H1 (cell line): ENCODE results near the gene KCNA10. TPM values are rescaled to one million over a fixed set of nuclear protein-coding genes. Genes with fewer than 3 reads are reported as not detected.

Experiments
- CTCF ChIA-PET: fragments of 300-600 bp; sonication (Branson Sonifier 250); formaldehyde crosslinking; loops from one replicate; lab custom pipeline; 2021; ENCODE audit not compliant: partially characterized antibody; lab: Charles Lee
- POLR2A ChIA-PET: fragments of 300-600 bp; sonication (Branson Sonifier 250); formaldehyde crosslinking; loops from one replicate; lab custom pipeline; 2021; ENCODE audit warnings: inconsistent platforms; ENCODE audit not compliant: partially characterized antibody; lab: Charles Lee
- DNase-seq, 2 experiments: peaks; one replicate each; pipeline versions ENCODE4 v3.0.0 to v3.0.0-alpha.2; 2010 to 2022; ENCODE audit warnings: low spot score in 2 of 2, low read depth in 1 of 2, mixed read lengths in 1 of 2
- FAIRE-seq: peaks from 2 replicates; lab custom pipeline; 2011; peaks lifted over from hg19 to GRCh38; lab: Jason Lieb, UNC
- H2AFZ ChIP-seq: 2 replicates; pipeline ENCODE4 v1.8.1; 2012; ENCODE audit warnings: low read length, inconsistent platforms
- H2AK5ac ChIP-seq: 2 replicates; pipeline ENCODE4 v1.6.1; 2013; ENCODE audit warnings: low read depth, low read length
- H2BK120ac ChIP-seq: replicated peaks from 2 replicates; pipeline ENCODE3; 2013; ENCODE audit warnings: low read depth, low read length, inconsistent platforms
- H2BK12ac ChIP-seq: 2 replicates; pipeline ENCODE4 v1.6.1; 2013; ENCODE audit warnings: low read depth, low read length
- H2BK15ac ChIP-seq: 2 replicates; pipeline ENCODE4 v1.6.1; 2013; ENCODE audit warnings: low read length
- H2BK20ac ChIP-seq: 2 replicates; pipeline ENCODE4 v1.6.1; 2013; ENCODE audit warnings: low read length
- H2BK5ac ChIP-seq: 2 replicates; pipeline ENCODE4 v1.6.1; 2013; ENCODE audit warnings: low read depth, low read length
- H3K14ac ChIP-seq: 2 replicates; pipeline ENCODE4 v1.6.1; 2013; ENCODE audit warnings: inconsistent platforms; ENCODE audit not compliant: insufficient read length
- H3K18ac ChIP-seq: 2 replicates; pipeline ENCODE4 v1.6.1; 2013; ENCODE audit warnings: low read length; ENCODE audit errors: extremely low read depth
- H3K23ac ChIP-seq: 2 replicates; pipeline ENCODE4 v1.6.1; 2013; ENCODE audit warnings: inconsistent platforms; ENCODE audit not compliant: insufficient read length
- H3K23me2 ChIP-seq: 2 replicates; pipeline ENCODE4 v1.6.1; 2013; ENCODE audit warnings: low read depth, low read length
- H3K27ac ChIP-seq: 2 replicates; pipeline ENCODE4 v1.6.1; 2011; ENCODE audit warnings: low read depth, low read length, inconsistent platforms
- H3K27me3 ChIP-seq, 4 experiments: replicated peaks in 1 of 4; 1 replicate in 1 of 4; 2 replicates in 3 of 4; pipeline versions ENCODE4 v1.6.1 to v1.8.1; 2011 to 2013; ENCODE audit warnings: low read length in 3 of 4, mild to moderate bottlenecking in 3 of 4, inconsistent platforms in 2 of 4, mixed read lengths in 2 of 4, moderate library complexity in 1 of 4; ENCODE audit not compliant: control insufficient read depth in 3 of 4, insufficient read depth in 3 of 4; ENCODE audit errors: extremely low read depth in 1 of 4
- H3K36me3 ChIP-seq, 4 experiments: 2 replicates each; pipeline versions ENCODE4 v1.6.1 to v1.8.1; 2011 to 2013; ENCODE audit warnings: mild to moderate bottlenecking in 4 of 4, low read length in 3 of 4, moderate library complexity in 2 of 4, control low read depth in 1 of 4, inconsistent platforms in 1 of 4; ENCODE audit not compliant: insufficient read depth in 4 of 4, control insufficient read depth in 2 of 4
- H3K4ac ChIP-seq: replicated peaks from 2 replicates; pipeline ENCODE3; 2013; ENCODE audit warnings: low read length, low read depth, mixed read lengths, inconsistent platforms; ENCODE audit not compliant: insufficient read length
- H3K4me1 ChIP-seq, 4 experiments: replicated peaks in 1 of 4; 1 replicate in 1 of 4; 2 replicates in 3 of 4; pipeline versions ENCODE4 v1.6.1 to v1.8.1; 2011 to 2013; ENCODE audit warnings: low read length in 3 of 4, inconsistent platforms in 2 of 4, mixed read lengths in 1 of 4; ENCODE audit not compliant: insufficient read depth in 4 of 4, control insufficient read depth in 3 of 4
- H3K4me2 ChIP-seq, 2 experiments: 2 replicates each; pipeline versions ENCODE4 v1.6.1 to v1.8.1; 2011 to 2013; ENCODE audit warnings: low read depth in 2 of 2, low read length in 2 of 2, control low read depth in 1 of 2, inconsistent platforms in 1 of 2, mild to moderate bottlenecking in 1 of 2; ENCODE audit not compliant: insufficient read depth in 1 of 2
- H3K4me3 ChIP-seq, 4 experiments: fragments of 200-600, 300-600 bp in 1 of 4; sonication (generic), shearing (Covaris generic), sonication (Bioruptor Twin) in 1 of 4; 2 replicates each; pipeline versions ENCODE4 v1.5.1 to v1.8.1; 2011 to 2016; ENCODE audit warnings: low read length in 4 of 4, low read depth in 3 of 4, control low read depth in 2 of 4, inconsistent platforms in 2 of 4, mild to moderate bottlenecking in 2 of 4, mixed read lengths in 1 of 4, moderate library complexity in 1 of 4; ENCODE audit not compliant: insufficient read depth in 2 of 4; ENCODE audit errors: extremely low read depth in 1 of 4
- H3K56ac ChIP-seq: replicated peaks from 2 replicates; pipeline ENCODE3; 2013; ENCODE audit warnings: low read depth, mild to moderate bottlenecking, mixed read lengths, low read length, inconsistent platforms; ENCODE audit not compliant: insufficient read length
- H3K79me1 ChIP-seq: 2 replicates; pipeline ENCODE4 v1.6.1; 2013; ENCODE audit warnings: low read depth, low read length, control low read depth
- H3K79me2 ChIP-seq, 2 experiments: 2 replicates each; pipeline versions ENCODE4 v1.6.1 to v1.8.1; 2012 to 2013; ENCODE audit warnings: low read length in 2 of 2, mild to moderate bottlenecking in 2 of 2, inconsistent platforms in 1 of 2; ENCODE audit not compliant: insufficient read depth in 2 of 2, control insufficient read depth in 1 of 2
- H3K9ac ChIP-seq, 4 experiments: replicated peaks in 1 of 4; 1 replicate in 1 of 4; 2 replicates in 3 of 4; pipeline versions ENCODE4 v1.6.1 to v1.8.1; 2011 to 2013; ENCODE audit warnings: low read depth in 3 of 4, low read length in 3 of 4, control low read depth in 2 of 4, mild to moderate bottlenecking in 2 of 4, moderate library complexity in 2 of 4, inconsistent platforms in 1 of 4; ENCODE audit errors: extremely low read depth in 1 of 4
- H3K9me3 ChIP-seq, 2 experiments: 2 replicates each; pipeline versions ENCODE4 v1.6.1 to v1.8.1; 2012 to 2013; ENCODE audit warnings: mild to moderate bottlenecking in 2 of 2, moderate library complexity in 2 of 2, control low read depth in 1 of 2, inconsistent platforms in 1 of 2, low read depth in 1 of 2, low read length in 1 of 2, mixed read lengths in 1 of 2; ENCODE audit not compliant: insufficient read depth in 2 of 2
- H4K20me1 ChIP-seq, 2 experiments: replicated peaks in 1 of 2; 2 replicates each; pipeline versions ENCODE3 to v1.8.1; 2011 to 2013; ENCODE audit warnings: inconsistent platforms in 2 of 2, low read length in 2 of 2, mild to moderate bottlenecking in 1 of 2; ENCODE audit not compliant: insufficient read depth in 2 of 2, control insufficient read depth in 1 of 2
- H4K5ac ChIP-seq: 2 replicates; pipeline ENCODE4 v1.6.1; 2013; ENCODE audit warnings: low read length, low read depth, mixed read lengths, inconsistent platforms; ENCODE audit not compliant: insufficient read length
- H4K8ac ChIP-seq: 2 replicates; pipeline ENCODE4 v1.8.0; 2013; ENCODE audit warnings: mild to moderate bottlenecking, moderate library complexity, low read length, inconsistent platforms; ENCODE audit not compliant: insufficient read depth; ENCODE audit errors: extremely low read depth
- H4K91ac ChIP-seq: replicated peaks from 2 replicates; pipeline ENCODE3; 2013; ENCODE audit warnings: low read length, mixed read lengths, inconsistent platforms; ENCODE audit not compliant: insufficient read length
- CHD1 ChIP-seq: IDR thresholded peaks from 2 replicates; pipeline ENCODE4 v1.6.1; 2012; ENCODE audit warnings: low read depth, low read length, improper control_type of control experiment
- KDM4A ChIP-seq: IDR thresholded peaks from one replicate; pipeline ENCODE4 v1.7.1; 2012; ENCODE audit warnings: low read depth, mild to moderate bottlenecking, moderate library complexity, low read length, inconsistent platforms; ENCODE audit not compliant: severe bottlenecking
- NRF1 ChIP-seq: IDR thresholded peaks from 2 replicates; pipeline ENCODE4 v1.6.1; 2011; ENCODE audit warnings: mild to moderate bottlenecking, low read depth, low read length, improper control_type of control experiment
- RFX5 ChIP-seq: IDR thresholded peaks from 2 replicates; pipeline ENCODE4 v1.6.1; 2011; ENCODE audit warnings: low read depth, low read length, improper control_type of control experiment, borderline replicate concordance
- SIRT6 ChIP-seq: IDR thresholded peaks from one replicate; pipeline ENCODE4 v1.7.1; 2012; ENCODE audit warnings: low read length, inconsistent platforms
- SRF ChIP-seq: IDR thresholded peaks from 2 replicates; pipeline ENCODE4 v1.6.1; 2011; ENCODE audit warnings: mild to moderate bottlenecking, low read depth, low read length, moderate library complexity
- TBP ChIP-seq: IDR thresholded peaks from 2 replicates; pipeline ENCODE4 v1.6.1; 2011; ENCODE audit warnings: low read depth, low read length, improper control_type of control experiment
- whole genome bisulfite sequencing, 2 experiments: shearing (Covaris generic) in 1 of 2; methylation state at CpG; one replicate each; pipeline versions ENCODE4 v1.1.6 to v1.1.7; 2013 to 2015; ENCODE audit warnings: low lambda C conversion rate in 2 of 2, mixed read lengths in 2 of 2, inconsistent platforms in 1 of 2, low coverage in 1 of 2, missing lambda C conversion rate in 1 of 2; ENCODE audit not compliant: insufficient replicate concordance in 2 of 2, insufficient coverage in 1 of 2, insufficient read length in 1 of 2; ENCODE audit errors: extremely low coverage in 1 of 2, missing lambda C conversion rate in 1 of 2; 5-methylcytosine and 5-hydroxymethylcytosine counted together
- polyA plus RNA-seq, 7 experiments: library from polyadenylated mRNA; depleted of rRNA in 3 of 7; stranded (reverse) in 5 of 7; unstranded in 2 of 7; fragments of >200 nt in 5 of 7; fragments of 200-250 nt in 2 of 7; gene quantifications; 1 replicate in 5 of 7; 2 replicates in 1 of 7; 4 replicates in 1 of 7; pipeline versions ENCODE4 v1.2.1 to v1.2.3, GENCODE V29; 2011 to 2013; ENCODE audit warnings: missing spikeins in 2 of 7, mixed read lengths in 2 of 7
- total RNA-seq: library from RNA; stranded (reverse); fragmentation: NEBNext Ultra II Directional; extraction: Animal tissue kit (Norgen Biotek cat#: 25700); gene quantifications from 2 replicates; pipeline ENCODE4 v1.2.1, GENCODE V29; 2021

KCNA10 gene
- total and polyA plus RNA-seq, 2 of the 8 experiments (the other 6 are each of a cell fraction or from before 2014, with no cell fraction given), result not detected

GRCh38 chr1:110559157-110559556 lies 40.2 kb upstream of the KCNA10 start:
- Histone ChIP-seq H3K79me2 (no peaks in the 10 kb centered on the region), H2BK120ac (no peak overlapping the region), H3K27ac (no peak overlapping the region), H3K23me2 (peaks cover 9% of the 10 kb centered on the region; the same call in 1 of the 2 replicates), H4K20me1 (peaks cover 0 to 2% of the 10 kb centered on the region in 2 experiments), H3K79me1 (no peaks in the 10 kb centered on the region), H3K9ac (no peak overlapping the region), H3K4me2 (no peak overlapping the region), H2BK12ac (no peak overlapping the region), H3K56ac (no peak overlapping the region), H2AFZ (no peak overlapping the region), H3K18ac (no peak overlapping the region), H2AK5ac (no peak overlapping the region), H3K36me3 (no peaks in the 10 kb centered on the region), H2BK5ac (no peak overlapping the region), H4K5ac (no peak overlapping the region), H3K23ac (no peak overlapping the region), H3K27me3 (peaks cover 3 to 29% (median 22%) of the 10 kb centered on the region in 4 experiments), H3K4me3 (no peak overlapping the region), H2BK15ac (no peak overlapping the region), H3K4me1 (peaks cover 0 to 8% (median under 1%) of the 10 kb centered on the region in 4 experiments; a peak in 3 of 7 replicates), H3K4ac (no peak overlapping the region), H4K8ac (no peak overlapping the region), H2BK20ac (no peak overlapping the region), H4K91ac (no peak overlapping the region), H3K9me3 (no peaks in the 10 kb centered on the region), H3K14ac (no peak overlapping the region)
- ChIA-PET POLR2A (no interaction called here), CTCF (interaction anchor here (5.1 to 12.7 kb wide), 3 partner anchors 11 to 48 kb away, joined by 19 to 302 read pairs (median 41); partner anchors contain the start of gene KCNA2)
- DNase-seq, result no peak
- FAIRE-seq, result no peak
- WGBS, 2 experiments, result 84% methylated on average over 4 of the region's 4 CpGs; no CpG with 5 or more reads in 1 of the 2 experiments
- TF ChIP-seq TBP (no peak), RFX5 (no peak), KDM4A (no peak), NRF1 (no peak), SIRT6 (no peak), SRF (no peak), CHD1 (no peak)
